Measurements from ENCODE around the gene NME5. TPM values are rescaled to one million over a fixed set of nuclear protein-coding genes. Genes with fewer than 3 reads are reported as not detected.

Gene NME5
- total RNA-seq, 1 experiment from 2014 or later: 3.1 TPM

DNA sequence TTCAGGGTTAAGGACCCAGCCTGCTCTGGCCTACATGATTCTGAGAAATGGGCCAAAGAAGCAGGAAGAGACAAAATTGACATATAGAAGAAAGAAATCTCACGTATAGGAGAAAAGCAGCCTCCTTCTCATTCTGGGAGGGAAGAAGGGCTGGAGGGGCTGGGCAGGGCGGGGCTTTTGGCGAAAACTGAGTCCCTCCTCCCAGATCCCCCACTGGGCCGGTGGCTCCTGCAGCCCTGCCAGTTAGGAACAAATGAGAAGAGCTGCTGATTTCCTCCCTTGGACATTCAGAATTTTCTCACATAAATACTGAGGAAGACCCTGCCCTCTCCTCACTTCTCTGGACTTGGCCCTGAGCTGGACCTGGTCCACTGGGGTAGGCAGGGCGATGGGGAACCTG lies 55.5 kb downstream of the NME5 start, which contains the start of gene WNT8A:
WNT8A (plus strand) TSS at position 332 of the 400 bp plus-strand sequence. CDS start 95 bp downstream, outside the sequence.
- H3K36me3 ChIP-seq (ENCODE audit: control insufficient read depth in 1 of 2, insufficient read depth in 2 of 2, low read length in 2 of 2): no peaks in the 10 kb centered on the region
- no peak for DNase-seq (ENCODE audit: low read depth, low spot score)
- RAD21 ChIA-PET (ENCODE audit: low non-redundant PET in 1 of 2, low total read pairs in 2 of 2, uncharacterized antibody in 2 of 2, unreplicated experiment in 2 of 2): no interaction called here
- H3K27ac ChIP-seq (ENCODE audit: low read depth, low read length): no peak within 1 kb of the TSS
- ATAC-seq: no peak
- no peaks in the 10 kb centered on the region for H3K4me1 ChIP-seq (ENCODE audit: control insufficient read depth in 1 of 2, insufficient read depth in 2 of 2, low read length in 2 of 2)
- intact Hi-C loops (cut with micrococcal nuclease): no loop called here
- no peaks in the 10 kb centered on the region for H3K9me3 ChIP-seq (ENCODE audit: control insufficient read depth in 1 of 2, insufficient read depth in 1 of 2, low read depth in 1 of 2, low read length in 2 of 2)
- no peaks in the 10 kb centered on the region for H4K20me1 ChIP-seq (ENCODE audit: insufficient read depth)
- H3K27me3 ChIP-seq (ENCODE audit: insufficient read depth, low read length): no peaks in the 10 kb centered on the region; the same call in 1 of the 2 replicates
- H3K4me2 ChIP-seq (ENCODE audit: low read length): no peak within 1 kb of the TSS
- H3K9ac ChIP-seq (ENCODE audit: low read length): no peak within 1 kb of the TSS
- CTCF ChIA-PET: interaction anchor here (0.7 kb wide), 1 partner anchor 270 kb away, joined by 3 read pairs; no protein-coding TSS in a partner anchor
- H3K4me3 ChIP-seq (replicated peaks in 1 of 2; ENCODE audit: low read depth in 1 of 2, low read length in 2 of 2): no peak within 1 kb of the TSS
- TF ChIP-seq SIN3A (IDR thresholded peaks at IDR 0.05; ENCODE audit: low read depth) (no peak), ZBTB33 (IDR thresholded peaks at IDR 0.05; ENCODE audit: extremely low read depth, insufficient replicate concordance, low read length) (no peak), ZNF274 (IDR thresholded peaks at IDR 0.05; ENCODE audit: low read depth, low read length) (no peak), TCF7L2 (IDR thresholded peaks at IDR 0.05; ENCODE audit: borderline replicate concordance, extremely low read depth, insufficient read depth, insufficient read length) (no peak), MAX (IDR thresholded peaks at IDR 0.05) (no peak)
- H3K79me2 ChIP-seq (ENCODE audit: insufficient read depth, low read length): no peaks in the 10 kb centered on the region
- H3K9me2 ChIP-seq (ENCODE audit: insufficient read depth): no peaks in the 10 kb centered on the region
- H2AFZ ChIP-seq (ENCODE audit: low read depth, low read length, poor library complexity, severe bottlenecking): no peak within 1 kb of the TSS
- BruUV-seq (replicated peaks): no TSS peak
- POLR2A ChIA-PET: no interaction called here

DNA sequence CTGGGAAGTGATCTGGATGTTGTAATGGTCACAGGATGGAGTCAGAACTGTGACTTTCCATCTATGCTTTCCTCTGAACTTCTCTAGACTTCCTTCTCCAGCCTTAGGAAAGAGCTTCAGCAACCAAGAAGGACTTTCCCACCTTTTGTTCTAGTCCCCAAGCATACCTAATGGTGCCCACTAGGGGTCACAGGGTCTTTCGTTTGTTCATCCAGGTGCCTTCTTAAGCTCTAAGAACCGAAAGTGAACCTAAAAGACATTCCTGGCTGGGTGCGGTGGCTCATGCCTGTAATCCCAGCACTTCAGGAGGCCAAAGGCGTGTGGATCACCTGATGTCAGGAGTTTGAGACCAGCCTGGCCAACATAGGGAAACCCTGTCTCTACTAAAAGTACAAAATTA lies 57.2 kb downstream of the NME5 start:
- Histone ChIP-seq H2AFZ (ENCODE audit: low read depth, low read length, poor library complexity, severe bottlenecking) (no peak overlapping the region), H3K27ac (ENCODE audit: low read depth, low read length) (no peak overlapping the region), H3K27me3 (ENCODE audit: insufficient read depth, low read length) (no peaks in the 10 kb centered on the region), H3K79me2 (ENCODE audit: insufficient read depth, low read length) (no peaks in the 10 kb centered on the region), H3K36me3 (ENCODE audit: control insufficient read depth in 1 of 2, insufficient read depth in 2 of 2, low read length in 2 of 2) (no peaks in the 10 kb centered on the region), H3K9ac (ENCODE audit: low read length) (no peak overlapping the region), H3K9me3 (ENCODE audit: control insufficient read depth in 1 of 2, insufficient read depth in 1 of 2, low read depth in 1 of 2, low read length in 2 of 2) (no peaks in the 10 kb centered on the region), H3K4me3 (replicated peaks in 1 of 2; ENCODE audit: low read depth in 1 of 2, low read length in 2 of 2) (no peak overlapping the region), H3K9me2 (ENCODE audit: insufficient read depth) (no peaks in the 10 kb centered on the region), H3K4me1 (ENCODE audit: control insufficient read depth in 1 of 2, insufficient read depth in 2 of 2, low read length in 2 of 2) (no peaks in the 10 kb centered on the region), H3K4me2 (ENCODE audit: low read length) (no peak overlapping the region), H4K20me1 (ENCODE audit: insufficient read depth) (no peaks in the 10 kb centered on the region)
- DNase-seq (ENCODE audit: low read depth, low spot score) (no peak), ATAC-seq (no peak)
- ChIA-PET POLR2A (no interaction called here), RAD21 (ENCODE audit: low non-redundant PET in 1 of 2, low total read pairs in 2 of 2, uncharacterized antibody in 2 of 2, unreplicated experiment in 2 of 2) (no interaction called here), CTCF (interaction anchor here (0.9 to 2.3 kb wide), 4 partner anchors 9 to 67 kb away, joined by 3 to 16 read pairs (median 5); no protein-coding TSS in a partner anchor)
- TF ChIP-seq, protein P1, sequence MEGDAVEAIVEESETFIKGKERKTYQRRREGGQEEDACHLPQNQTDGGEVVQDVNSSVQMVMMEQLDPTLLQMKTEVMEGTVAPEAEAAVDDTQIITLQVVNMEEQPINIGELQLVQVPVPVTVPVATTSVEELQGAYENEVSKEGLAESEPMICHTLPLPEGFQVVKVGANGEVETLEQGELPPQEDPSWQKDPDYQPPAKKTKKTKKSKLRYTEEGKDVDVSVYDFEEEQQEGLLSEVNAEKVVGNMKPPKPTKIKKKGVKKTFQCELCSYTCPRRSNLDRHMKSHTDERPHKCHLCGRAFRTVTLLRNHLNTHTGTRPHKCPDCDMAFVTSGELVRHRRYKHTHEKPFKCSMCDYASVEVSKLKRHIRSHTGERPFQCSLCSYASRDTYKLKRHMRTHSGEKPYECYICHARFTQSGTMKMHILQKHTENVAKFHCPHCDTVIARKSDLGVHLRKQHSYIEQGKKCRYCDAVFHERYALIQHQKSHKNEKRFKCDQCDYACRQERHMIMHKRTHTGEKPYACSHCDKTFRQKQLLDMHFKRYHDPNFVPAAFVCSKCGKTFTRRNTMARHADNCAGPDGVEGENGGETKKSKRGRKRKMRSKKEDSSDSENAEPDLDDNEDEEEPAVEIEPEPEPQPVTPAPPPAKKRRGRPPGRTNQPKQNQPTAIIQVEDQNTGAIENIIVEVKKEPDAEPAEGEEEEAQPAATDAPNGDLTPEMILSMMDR (IDR thresholded peaks at IDR 0.05 in 2 of 3, conservative IDR thresholded peaks at IDR 0.05 in 1 of 3; ENCODE audit: borderline replicate concordance in 1 of 3, insufficient read depth in 1 of 3, low read depth in 2 of 3, low read length in 2 of 3): 0 out of 6 replicates have a peak, but pooled peaks of 2 of the 3 experiments have one; percentile 13 to 15
- no peak for TF ChIP-seq YY1 (IDR thresholded peaks at IDR 0.05; ENCODE audit: extremely low read depth, insufficient replicate concordance, low read depth, low read length)
- intact Hi-C loops (cut with micrococcal nuclease): no loop called here
- BruUV-seq (replicated peaks): no TSS peak

All from HCT116 (cell line).